Naive B cell (primary cell): ENCODE data around the gene SMIM24. TPM values are rescaled to one million over a fixed set of nuclear protein-coding genes. Genes with fewer than 3 reads are reported as not detected.
A peak's percentile ranks its signal among the peaks of the same experiment; 100 is the strongest.
"Not testable (repeated sequence)": the region's sequence is repeated elsewhere in the genome, so short reads cannot be mapped to it uniquely, and the experiment has no call there.

ENCODE experiments used
- ATAC-seq, 2 donors: fragments of 150-1000 bp; cut with Tn5 transposase; 2 replicates each; pipeline ENCODE4 v1.10.0; 2021; ENCODE audit warnings: low read depth in 2 of 2, mild to moderate bottlenecking in 2 of 2, moderate library complexity in 2 of 2
- DNase-seq: peaks from one replicate; pipeline ENCODE4 v3.0.0; 2022
- H3K27ac Mint-ChIP-seq, 6 donors: one replicate each; pipeline ENCODE4 v1.8.0; 2020 to 2022; ENCODE audit warnings: mild to moderate bottlenecking in 6 of 6, mixed read lengths in 6 of 6, moderate library complexity in 5 of 6, inconsistent platforms in 2 of 6
- H3K27me3 Mint-ChIP-seq, 3 donors: one replicate each; pipeline ENCODE4 v1.8.0; 2021 to 2022; ENCODE audit warnings: mixed read lengths in 3 of 3, mild to moderate bottlenecking in 1 of 3
- H3K36me3 Mint-ChIP-seq, 2 donors: one replicate each; pipeline ENCODE4 v1.8.0; 2020 to 2022; ENCODE audit warnings: mixed read lengths in 2 of 2, inconsistent platforms in 1 of 2, mild to moderate bottlenecking in 1 of 2
- H3K4me1 Mint-ChIP-seq, 3 donors: one replicate each; pipeline ENCODE4 v1.8.0; 2020 to 2022; ENCODE audit warnings: mixed read lengths in 3 of 3, inconsistent platforms in 1 of 3, mild to moderate bottlenecking in 1 of 3, moderate library complexity in 1 of 3
- H3K4me3 Mint-ChIP-seq, 8 donors: one replicate each; pipeline ENCODE4 v1.8.0; 2020 to 2022; ENCODE audit warnings: mild to moderate bottlenecking in 8 of 8, mixed read lengths in 8 of 8, moderate library complexity in 8 of 8, inconsistent platforms in 2 of 8
- H3K9me3 Mint-ChIP-seq, 7 donors: one replicate each; pipeline ENCODE4 v1.8.0; 2020 to 2022; ENCODE audit warnings: mixed read lengths in 7 of 7, mild to moderate bottlenecking in 5 of 7, inconsistent platforms in 2 of 7, moderate library complexity in 1 of 7
- polyA plus RNA-seq, 6 donors: library from polyadenylated mRNA; unstranded; fragments of 300-500 nt; fragmentation: Illumina TruSeq; gene quantifications; one replicate each; pipeline ENCODE4 v1.2.3, GENCODE V29; 2021; ENCODE audit warnings: low read depth in 6 of 6

SMIM24 gene
- 1 to 10 TPM in 1 of 6 donors, under 1 TPM in 3, not detected in 2; 0.50 to 1.2 (median 0.72) TPM for polyA plus RNA-seq

- H3K27ac Mint-ChIP-seq, result peak within 1 kb of the TSS in 3 of 6 donors; percentile 36 to 90 (median 54)
- peaks cover 24 to 30% (median 26%) of the 10 kb centered on the region in 3 donors for H3K4me1 Mint-ChIP-seq
- DNase-seq, result no peak
- H3K9me3 Mint-ChIP-seq, result peaks cover 0 to 5% (median 0%) of the 10 kb centered on the region in 7 donors
- peaks cover 0 to 18% (median 14%) of the 10 kb centered on the region in 3 donors for H3K27me3 Mint-ChIP-seq
- ATAC-seq, result no peak
- H3K36me3 Mint-ChIP-seq, result peaks cover 0 to 9% of the 10 kb centered on the region in 2 donors
- H3K4me3 Mint-ChIP-seq, result peak within 1 kb of the TSS in 7 of 8 donors; percentile 2 to 70 (median 42)
Observed at GRCh38 chr19:3480383-3481091, at the start of gene SMIM24. TSS of gene SMIM24 (minus strand) at chr19:3480525. CDS start at chr19:3480463, 62 bp downstream.

GRCh38 chr19:3529299-3529698 lies 49.0 kb upstream of the SMIM24 start:
- not testable (repeated sequence) for H3K4me1 Mint-ChIP-seq, DNase-seq, H3K36me3 Mint-ChIP-seq, H3K9me3 Mint-ChIP-seq, H3K4me3 Mint-ChIP-seq, ATAC-seq, H3K27me3 Mint-ChIP-seq, H3K27ac Mint-ChIP-seq

- Mint-ChIP-seq H3K4me3 (no peak overlapping the region), H3K4me1 (peaks cover 0 to 4% (median 0%) of the 10 kb centered on the region in 3 donors), H3K27ac (no peak overlapping the region), H3K36me3 (no peaks in the 10 kb centered on the region), H3K9me3 (no peaks in the 10 kb centered on the region), H3K27me3 (no peaks in the 10 kb centered on the region)
- ATAC-seq (no peak), DNase-seq (no peak)
Observed at GRCh38 chr19:3528539-3529211, 48.4 kb upstream of the SMIM24 start.

GRCh38 chr19:3528080-3528479 lies 47.8 kb upstream of the SMIM24 start:
- ATAC-seq (no peak), DNase-seq (no peak)
- no peaks in the 10 kb centered on the region for H3K36me3 Mint-ChIP-seq
- no peak overlapping the region for H3K27ac Mint-ChIP-seq
- H3K9me3 Mint-ChIP-seq, result no peaks in the 10 kb centered on the region
- H3K27me3 Mint-ChIP-seq, result no peaks in the 10 kb centered on the region
- no peak overlapping the region for H3K4me3 Mint-ChIP-seq
- peaks cover 0 to 4% (median 0%) of the 10 kb centered on the region in 3 donors for H3K4me1 Mint-ChIP-seq

GRCh38 chr19:3527238-3527910 lies 47.0 kb upstream of the SMIM24 start:
- no peak for ATAC-seq
- H3K4me1 Mint-ChIP-seq, result peaks cover 0 to 4% (median 0%) of the 10 kb centered on the region in 3 donors
- H3K27me3 Mint-ChIP-seq, result no peaks in the 10 kb centered on the region
- no peaks in the 10 kb centered on the region for H3K36me3 Mint-ChIP-seq
- no peak overlapping the region for H3K4me3 Mint-ChIP-seq
- H3K27ac Mint-ChIP-seq, result peak overlapping the region in 1 of 6 donors; percentile 67
- DNase-seq, result no peak
- no peaks in the 10 kb centered on the region for H3K9me3 Mint-ChIP-seq

GRCh38 chr19:3526507-3527237 lies 46.3 kb upstream of the SMIM24 start:
- no peak for DNase-seq
- Mint-ChIP-seq H3K4me3 (peak overlapping the region in 1 of 8 donors; percentile 61), H3K4me1 (peaks cover 0 to 9% (median 0%) of the 10 kb centered on the region in 3 donors), H3K27ac (peak overlapping the region in 1 of 6 donors; percentile 67), H3K9me3 (no peaks in the 10 kb centered on the region), H3K36me3 (no peaks in the 10 kb centered on the region), H3K27me3 (no peaks in the 10 kb centered on the region)
- ATAC-seq, result no peak

- Mint-ChIP-seq H3K27me3 (no peaks in the 10 kb centered on the region), H3K4me1 (peaks cover 4 to 14% (median 9%) of the 10 kb centered on the region in 3 donors), H3K27ac (peak overlapping the region in 1 of 6 donors; percentile 60), H3K36me3 (peaks cover 0 to 4% of the 10 kb centered on the region in 2 donors), H3K9me3 (no peaks in the 10 kb centered on the region), H3K4me3 (no peak overlapping the region)
- DNase-seq, result no peak
- ATAC-seq, result no peak
Observed at GRCh38 chr19:3524904-3525451, 44.7 kb upstream of the SMIM24 start.

- peak overlapping the region in 1 of 8 donors; percentile 15 for H3K4me3 Mint-ChIP-seq
- H3K9me3 Mint-ChIP-seq, result no peaks in the 10 kb centered on the region
- H3K36me3 Mint-ChIP-seq, result peaks cover 0 to 4% of the 10 kb centered on the region in 2 donors
- H3K27me3 Mint-ChIP-seq, result no peaks in the 10 kb centered on the region
- DNase-seq, result no peak
- no peak for ATAC-seq
- peak overlapping the region in 2 of 6 donors; percentile 60 to 69 for H3K27ac Mint-ChIP-seq
- H3K4me1 Mint-ChIP-seq, result peaks cover 7 to 14% (median 14%) of the 10 kb centered on the region in 3 donors
Observed at GRCh38 chr19:3524078-3524842, 43.9 kb upstream of the SMIM24 start.

GRCh38 chr19:3523361-3524077 lies 43.2 kb upstream of the SMIM24 start:
- ATAC-seq (no peak), DNase-seq (no peak)
- H3K4me3 Mint-ChIP-seq, result no peak overlapping the region
- H3K36me3 Mint-ChIP-seq, result peaks cover 0 to 4% of the 10 kb centered on the region in 2 donors
- no peaks in the 10 kb centered on the region for H3K27me3 Mint-ChIP-seq
- H3K4me1 Mint-ChIP-seq, result peaks cover 11 to 14% (median 14%) of the 10 kb centered on the region in 3 donors
- H3K9me3 Mint-ChIP-seq, result no peaks in the 10 kb centered on the region
- H3K27ac Mint-ChIP-seq, result no peak overlapping the region

- peaks cover 14 to 18% (median 14%) of the 10 kb centered on the region in 3 donors for H3K4me1 Mint-ChIP-seq
- ATAC-seq, result no peak
- H3K36me3 Mint-ChIP-seq, result peaks cover 0 to 4% of the 10 kb centered on the region in 2 donors
- no peak for DNase-seq
- H3K4me3 Mint-ChIP-seq, result peak overlapping the region in 1 of 8 donors; percentile 33
- no peaks in the 10 kb centered on the region for H3K27me3 Mint-ChIP-seq
- peak overlapping the region in 1 of 6 donors; percentile 47 for H3K27ac Mint-ChIP-seq
- H3K9me3 Mint-ChIP-seq, result no peaks in the 10 kb centered on the region
Observed at GRCh38 chr19:3522421-3523360, 42.4 kb upstream of the SMIM24 start.

GRCh38 chr19:3521104-3521445 lies 40.8 kb upstream of the SMIM24 start:
- Mint-ChIP-seq H3K27me3 (no peaks in the 10 kb centered on the region), H3K36me3 (peaks cover 0 to 4% of the 10 kb centered on the region in 2 donors), H3K9me3 (no peaks in the 10 kb centered on the region), H3K4me3 (peak overlapping the region in 1 of 8 donors; percentile 37), H3K27ac (peak overlapping the region in 1 of 6 donors; percentile 20), H3K4me1 (peaks cover 18 to 33% (median 26%) of the 10 kb centered on the region in 3 donors)
- ATAC-seq, result no peak
- DNase-seq, result no peak
